ENCODE measurements around the gene PKMYT1. TPM values are rescaled to one million over a fixed set of nuclear protein-coding genes. Genes with fewer than 3 reads are reported as not detected.
A peak's percentile ranks its signal among the peaks of the same experiment; 100 is the strongest.

PKMYT1 gene
- total RNA-seq, 1 donor from 2014 or later: 6.9 TPM

DNA sequence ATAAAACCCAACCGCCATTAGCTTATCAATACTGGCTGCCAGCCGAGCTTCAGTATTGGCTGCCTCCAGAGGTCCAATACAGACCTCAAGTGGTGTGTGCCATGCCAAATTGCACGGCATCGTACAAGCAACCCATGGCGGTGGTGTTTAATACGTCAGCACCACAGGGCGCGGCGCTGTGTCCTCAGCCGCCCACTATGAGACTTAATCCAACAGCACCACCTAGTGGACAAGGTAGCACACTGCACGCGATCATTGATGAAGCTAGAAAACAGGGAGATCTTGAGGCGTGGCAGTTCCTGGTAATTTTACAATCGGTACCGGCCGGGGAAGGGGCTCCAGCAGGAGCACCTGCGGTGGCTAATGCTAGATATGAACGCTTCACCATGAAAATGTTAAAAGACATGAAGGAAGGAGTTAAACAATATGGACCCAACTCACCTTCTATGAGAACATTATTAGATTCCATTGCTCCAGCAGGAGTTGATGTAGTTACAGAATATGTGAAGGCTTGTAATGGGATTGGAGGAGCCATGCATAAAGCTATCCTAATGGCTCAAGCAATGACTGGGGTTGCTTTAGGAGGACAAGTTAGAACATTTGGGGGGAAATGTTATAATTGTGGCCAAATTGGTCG, 53.1 kb downstream of the PKMYT1 start:
- no peak for DNase-seq (ENCODE audit: extremely low spot score in 2 of 2)
- peaks cover 27% of the 10 kb centered on the region for H3K4me1 ChIP-seq
- TF ChIP-seq, protein P1, sequence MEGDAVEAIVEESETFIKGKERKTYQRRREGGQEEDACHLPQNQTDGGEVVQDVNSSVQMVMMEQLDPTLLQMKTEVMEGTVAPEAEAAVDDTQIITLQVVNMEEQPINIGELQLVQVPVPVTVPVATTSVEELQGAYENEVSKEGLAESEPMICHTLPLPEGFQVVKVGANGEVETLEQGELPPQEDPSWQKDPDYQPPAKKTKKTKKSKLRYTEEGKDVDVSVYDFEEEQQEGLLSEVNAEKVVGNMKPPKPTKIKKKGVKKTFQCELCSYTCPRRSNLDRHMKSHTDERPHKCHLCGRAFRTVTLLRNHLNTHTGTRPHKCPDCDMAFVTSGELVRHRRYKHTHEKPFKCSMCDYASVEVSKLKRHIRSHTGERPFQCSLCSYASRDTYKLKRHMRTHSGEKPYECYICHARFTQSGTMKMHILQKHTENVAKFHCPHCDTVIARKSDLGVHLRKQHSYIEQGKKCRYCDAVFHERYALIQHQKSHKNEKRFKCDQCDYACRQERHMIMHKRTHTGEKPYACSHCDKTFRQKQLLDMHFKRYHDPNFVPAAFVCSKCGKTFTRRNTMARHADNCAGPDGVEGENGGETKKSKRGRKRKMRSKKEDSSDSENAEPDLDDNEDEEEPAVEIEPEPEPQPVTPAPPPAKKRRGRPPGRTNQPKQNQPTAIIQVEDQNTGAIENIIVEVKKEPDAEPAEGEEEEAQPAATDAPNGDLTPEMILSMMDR (IDR thresholded peaks at IDR 0.05): peak; percentile 91 to 100 (median 94)
- TF ChIP-seq POLR2A (IDR thresholded peaks at IDR 0.05): no peak
- H3K27me3 ChIP-seq: no peaks in the 10 kb centered on the region
- intact Hi-C loops (cut with DNase I): no loop called here
- H3K27ac ChIP-seq: no peak overlapping the region
- peak overlapping the region; percentile 2 to 15 for H3K4me3 ChIP-seq
- H3K36me3 ChIP-seq: peaks cover 0 to 14% of the 10 kb centered on the region in 2 donors
- no peaks in the 10 kb centered on the region for H3K9me3 ChIP-seq

DNA sequence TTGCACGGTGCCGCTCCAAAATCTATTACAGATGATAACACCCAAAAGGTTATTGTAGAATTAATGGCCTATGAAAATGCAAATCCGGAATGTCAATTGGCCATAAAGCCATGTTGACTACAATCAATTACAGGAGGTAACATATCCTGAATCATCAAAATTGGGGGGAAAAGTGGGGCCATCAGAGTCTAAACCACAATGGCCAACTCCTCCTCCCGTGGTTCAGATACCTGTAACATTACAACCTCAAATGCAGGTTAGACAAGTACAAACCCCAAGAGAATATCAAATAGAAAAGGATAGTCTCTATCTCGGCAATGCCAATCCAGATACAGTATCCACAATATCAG, 53.6 kb downstream of the PKMYT1 start:
- DNase-seq (ENCODE audit: extremely low spot score in 2 of 2): no peak
- Histone ChIP-seq H3K27ac (no peak overlapping the region), H3K36me3 (peaks cover 0 to 14% of the 10 kb centered on the region in 2 donors), H3K4me1 (peaks cover 27% of the 10 kb centered on the region), H3K4me3 (peak overlapping the region; percentile 2 to 15), H3K27me3 (no peaks in the 10 kb centered on the region), H3K9me3 (no peaks in the 10 kb centered on the region)
- intact Hi-C loops (cut with DNase I): no loop called here
- TF ChIP-seq POLR2AphosphoS5 (IDR thresholded peaks at IDR 0.05; ENCODE audit: insufficient read depth in 1 of 2, low read depth in 1 of 2) (no peak), POLR2A (IDR thresholded peaks at IDR 0.05) (no peak)
- TF ChIP-seq, protein P1 (IDR thresholded peaks at IDR 0.05): no peak

DNA sequence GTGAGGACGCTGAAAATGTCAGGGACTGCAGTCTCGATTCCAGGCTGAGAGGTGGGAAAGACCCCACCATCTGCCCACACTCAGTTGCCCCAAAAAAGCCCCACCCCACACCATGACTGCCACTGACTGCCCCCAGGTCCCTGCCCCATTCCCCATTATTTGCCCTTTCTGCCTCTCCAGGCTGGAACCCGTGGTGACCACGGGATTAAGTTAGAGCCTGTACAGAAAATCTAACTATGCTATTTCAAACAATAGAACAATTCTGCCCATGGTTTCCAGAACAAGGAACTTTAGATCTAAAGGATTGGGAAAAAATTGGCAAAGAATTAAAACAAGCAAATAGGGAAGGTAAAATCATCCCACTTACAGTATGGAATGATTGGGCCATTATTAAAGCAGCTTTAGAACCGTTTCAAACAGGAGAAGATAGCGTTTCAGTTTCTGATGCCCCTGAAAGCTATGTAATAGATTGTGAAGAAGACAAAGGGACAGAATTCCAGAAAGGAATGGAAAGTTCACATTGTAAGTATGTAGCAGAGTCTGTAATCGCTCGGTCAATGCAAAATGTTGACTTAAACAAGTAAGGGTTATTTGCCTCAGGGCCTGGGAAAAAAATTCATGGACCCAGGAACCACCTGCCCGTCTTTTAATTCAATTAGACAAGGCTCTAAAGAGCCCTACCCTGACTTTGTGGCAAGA, 54.1 kb downstream of the PKMYT1 start:
- TF ChIP-seq POLR2A (IDR thresholded peaks at IDR 0.05) (no peak), POLR2AphosphoS5 (IDR thresholded peaks at IDR 0.05; ENCODE audit: insufficient read depth in 1 of 2, low read depth in 1 of 2) (no peak)
- TF ChIP-seq, protein P1 (IDR thresholded peaks at IDR 0.05): no peak

DNA sequence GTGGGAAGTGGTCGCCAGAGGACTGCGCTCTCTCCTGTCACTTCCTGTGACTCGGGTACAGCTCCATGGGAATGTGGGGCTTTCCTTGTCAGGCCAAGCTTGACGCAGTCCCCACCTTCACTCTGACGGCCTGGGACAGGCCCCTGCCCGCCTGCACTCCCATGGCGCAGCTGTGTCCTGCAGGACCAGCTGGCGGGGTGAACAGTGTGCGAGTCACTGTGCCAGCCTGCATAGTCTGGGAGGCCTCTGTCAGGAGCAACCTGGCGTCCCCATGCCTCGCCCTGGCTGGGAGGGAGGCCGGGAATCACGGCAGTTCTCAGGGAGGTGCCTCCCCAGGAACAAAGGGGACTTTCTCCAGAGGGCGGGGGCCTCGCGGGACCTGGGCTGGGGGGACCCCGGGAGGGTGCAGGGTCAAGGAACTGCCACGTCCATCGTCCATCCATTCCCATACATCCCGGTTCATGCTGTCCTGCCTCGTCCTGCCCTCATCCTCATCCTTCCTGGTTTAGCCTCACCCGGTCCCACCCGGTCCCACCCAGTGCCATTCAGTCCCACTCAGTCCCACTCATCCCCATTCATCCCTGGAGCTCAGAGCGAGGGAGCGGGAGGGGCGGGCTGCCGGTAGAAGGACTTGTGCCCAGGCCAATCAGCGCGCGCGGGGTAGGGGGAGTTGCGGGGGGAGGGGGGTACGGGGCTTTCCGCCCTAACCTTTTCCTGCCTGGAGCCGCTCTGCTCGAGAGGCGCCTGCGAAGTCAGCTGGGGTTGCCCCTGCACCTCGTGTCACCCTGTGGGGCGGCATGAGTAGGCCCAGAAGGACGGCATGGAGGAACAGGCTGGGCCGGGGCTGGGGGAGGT, 55.1 kb downstream of the PKMYT1 start:
- H3K4me1 ChIP-seq: peaks cover 27% of the 10 kb centered on the region
- no peak overlapping the region for H3K27ac ChIP-seq
- H3K4me3 ChIP-seq: no peak overlapping the region
- peaks cover 0 to 6% of the 10 kb centered on the region in 2 donors for H3K36me3 ChIP-seq
- DNase-seq (ENCODE audit: extremely low spot score in 2 of 2): no peak
- TF ChIP-seq POLR2A (IDR thresholded peaks at IDR 0.05) (no peak), POLR2AphosphoS5 (IDR thresholded peaks at IDR 0.05; ENCODE audit: insufficient read depth in 1 of 2, low read depth in 1 of 2) (no peak)
- TF ChIP-seq, protein P1 (IDR thresholded peaks at IDR 0.05): no peak
- no peaks in the 10 kb centered on the region for H3K9me3 ChIP-seq
- intact Hi-C loops (cut with DNase I): no loop called here
- no peaks in the 10 kb centered on the region for H3K27me3 ChIP-seq

More for the DNA sequence above, 54.1 kb downstream of the PKMYT1 start:
- Histone ChIP-seq H3K4me1 (peaks cover 27% of the 10 kb centered on the region), H3K9me3 (no peaks in the 10 kb centered on the region), H3K27me3 (no peaks in the 10 kb centered on the region), H3K27ac (no peak overlapping the region), H3K4me3 (no peak overlapping the region), H3K36me3 (peaks cover 0 to 14% of the 10 kb centered on the region in 2 donors)
- no peak for DNase-seq (ENCODE audit: extremely low spot score in 2 of 2)
- intact Hi-C loops (cut with DNase I): no loop called here
